H9 (cell line): ENCODE measurements around the gene PID1. TPM values are rescaled to one million over a fixed set of nuclear protein-coding genes. Genes with fewer than 3 reads are reported as not detected.

Source experiments
- DNase-seq: peaks from one replicate; pipeline ENCODE4 v3.0.0-alpha.2; 2017
- H2AFZ ChIP-seq: one replicate; pipeline ENCODE4 v1.6.1; 2013; ENCODE audit warnings: mild to moderate bottlenecking, low read length, control low read depth, moderate library complexity
- H2AK5ac ChIP-seq: 2 replicates; pipeline ENCODE4 v1.6.1; 2013; ENCODE audit warnings: low read length, control low read depth, mixed read lengths; ENCODE audit not compliant: insufficient read length
- H2BK120ac ChIP-seq: one replicate; pipeline ENCODE4 v1.6.1; 2013; ENCODE audit warnings: low read depth, mild to moderate bottlenecking, low read length, control low read depth, inconsistent platforms; ENCODE audit not compliant: poor library complexity, severe bottlenecking
- H2BK12ac ChIP-seq: 2 replicates; pipeline ENCODE4 v1.6.1; 2013; ENCODE audit warnings: low read length, control low read depth, mixed read lengths, low read depth; ENCODE audit not compliant: insufficient read length
- H2BK15ac ChIP-seq: 2 replicates; pipeline ENCODE4 v1.6.1; 2013; ENCODE audit warnings: low read depth, low read length, control low read depth
- H2BK20ac ChIP-seq: one replicate; pipeline ENCODE4 v1.6.1; 2013; ENCODE audit warnings: low read depth, mild to moderate bottlenecking, low read length, control low read depth, inconsistent platforms; ENCODE audit not compliant: poor library complexity, severe bottlenecking
- H2BK5ac ChIP-seq: 2 replicates; pipeline ENCODE4 v1.6.1; 2013; ENCODE audit warnings: low read length, control low read depth, mixed read lengths; ENCODE audit not compliant: insufficient read length
- H3K14ac ChIP-seq: 2 replicates; pipeline ENCODE4 v1.6.1; 2013; ENCODE audit warnings: low read length, control low read depth; ENCODE audit not compliant: insufficient read depth
- H3K18ac ChIP-seq: 2 replicates; pipeline ENCODE4 v1.6.1; 2013; ENCODE audit warnings: low read depth, mild to moderate bottlenecking, mixed read lengths, low read length, control low read depth; ENCODE audit not compliant: insufficient read length
- H3K23ac ChIP-seq: 2 replicates; pipeline ENCODE4 v1.6.1; 2013; ENCODE audit warnings: low read length, control low read depth, mixed read lengths, low read depth; ENCODE audit not compliant: insufficient read length
- H3K23me2 ChIP-seq: 2 replicates; pipeline ENCODE4 v1.6.1; 2013; ENCODE audit warnings: low read depth, mild to moderate bottlenecking, mixed read lengths, low read length, control low read depth; ENCODE audit not compliant: insufficient read length, poor library complexity, severe bottlenecking
- H3K27ac ChIP-seq: 2 replicates; pipeline ENCODE4 v1.5.1; 2013; ENCODE audit warnings: low read length, control low read depth, mixed read lengths, low read depth; ENCODE audit not compliant: insufficient read length
- H3K27me3 ChIP-seq: 2 replicates; pipeline ENCODE4 v1.6.1; 2013; ENCODE audit warnings: low read length, control low read depth, inconsistent platforms; ENCODE audit not compliant: insufficient read depth
- H3K4ac ChIP-seq: 2 replicates; pipeline ENCODE4 v1.6.1; 2013; ENCODE audit warnings: low read depth, mild to moderate bottlenecking, control low read depth, inconsistent platforms, low read length, moderate library complexity
- H3K4me1 ChIP-seq: 2 replicates; pipeline ENCODE4 v1.6.1; 2013; ENCODE audit warnings: low read length, control low read depth, inconsistent platforms; ENCODE audit not compliant: insufficient read depth
- H3K4me2 ChIP-seq: 2 replicates; pipeline ENCODE4 v1.6.1; 2013; ENCODE audit warnings: low read length, control low read depth, mixed read lengths; ENCODE audit not compliant: insufficient read length, insufficient read depth
- H3K56ac ChIP-seq: 2 replicates; pipeline ENCODE4 v1.6.1; 2013; ENCODE audit warnings: low read depth, mild to moderate bottlenecking, mixed read lengths, low read length, control low read depth; ENCODE audit not compliant: insufficient read length
- H3K79me1 ChIP-seq: 2 replicates; pipeline ENCODE4 v1.6.1; 2013; ENCODE audit warnings: low read depth, mild to moderate bottlenecking, moderate library complexity, low read length, control low read depth, inconsistent platforms; ENCODE audit not compliant: insufficient read depth, poor library complexity, severe bottlenecking
- H3K79me2 ChIP-seq: 2 replicates; pipeline ENCODE4 v1.6.1; 2013; ENCODE audit warnings: low read length, control low read depth, inconsistent platforms; ENCODE audit not compliant: insufficient read depth
- H3K9ac ChIP-seq: 2 replicates; pipeline ENCODE4 v1.6.1; 2013; ENCODE audit warnings: low read length, control low read depth, mixed read lengths; ENCODE audit not compliant: insufficient read length; ENCODE audit errors: extremely low read depth
- H3K9me3 ChIP-seq: one replicate; pipeline ENCODE4 v1.6.1; 2013; ENCODE audit warnings: low read depth, low read length, inconsistent platforms; ENCODE audit not compliant: control insufficient read depth
- H3T11ph ChIP-seq: one replicate; pipeline ENCODE4 v1.6.1; 2013; ENCODE audit warnings: mild to moderate bottlenecking, low read length, control low read depth, inconsistent platforms
- H4K20me1 ChIP-seq: one replicate; pipeline ENCODE4 v1.6.1; 2013; ENCODE audit not compliant: control insufficient read depth, insufficient read length, insufficient read depth
- H4K5ac ChIP-seq: 2 replicates; pipeline ENCODE4 v1.6.1; 2013; ENCODE audit warnings: low read depth, mild to moderate bottlenecking, mixed read lengths, low read length, control low read depth; ENCODE audit not compliant: insufficient read length
- H4K8ac ChIP-seq: replicated peaks from 2 replicates; pipeline ENCODE4 v1.6.1; 2013; ENCODE audit warnings: low read length, control low read depth, mixed read lengths, low read depth; ENCODE audit not compliant: insufficient read length
- H4K91ac ChIP-seq: 2 replicates; pipeline ENCODE4 v1.6.1; 2013; ENCODE audit warnings: low read depth, mild to moderate bottlenecking, moderate library complexity, mixed read lengths, low read length, control low read depth; ENCODE audit not compliant: insufficient read length
- H3K27ac Mint-ChIP-seq, 3 experiments: 2 replicates in 2 of 3; 3 replicates in 1 of 3; pipeline ENCODE4 v1.8.0; 2020 to 2021; ENCODE audit warnings: mixed read lengths in 3 of 3, mild to moderate bottlenecking in 1 of 3, moderate library complexity in 1 of 3
- H3K27me3 Mint-ChIP-seq: 2 replicates; pipeline ENCODE4 v1.8.0; 2021; ENCODE audit warnings: low read depth, mild to moderate bottlenecking, moderate library complexity, mixed read lengths
- H3K36me3 Mint-ChIP-seq, 3 experiments: 2 replicates in 2 of 3; 3 replicates in 1 of 3; pipeline ENCODE4 v1.8.0; 2020 to 2021; ENCODE audit warnings: low read depth in 3 of 3, mixed read lengths in 3 of 3; ENCODE audit not compliant: insufficient read depth in 1 of 3
- H3K4me1 Mint-ChIP-seq, 2 experiments: 2 replicates each; pipeline ENCODE4 v1.8.0; 2020; ENCODE audit warnings: mixed read lengths in 2 of 2
- H3K4me3 Mint-ChIP-seq, 2 experiments: 2 replicates in 1 of 2; 3 replicates in 1 of 2; pipeline ENCODE4 v1.8.0; 2020 to 2021; ENCODE audit warnings: mild to moderate bottlenecking in 2 of 2, mixed read lengths in 2 of 2, moderate library complexity in 1 of 2
- H3K9me3 Mint-ChIP-seq, 2 experiments: 2 replicates in 1 of 2; 3 replicates in 1 of 2; pipeline ENCODE4 v1.8.0; 2020; ENCODE audit warnings: mild to moderate bottlenecking in 2 of 2, mixed read lengths in 2 of 2, moderate library complexity in 1 of 2
- CTCF ChIP-seq: fragments of 200-600 bp; sonication (generic); conservative IDR thresholded peaks from 3 replicates; pipeline ENCODE4 v1.8.0; 2021; ENCODE audit warnings: antibody characterized with exemption, mild to moderate bottlenecking
- WGBS: extraction: QIAGEN DNeasy Blood & Tissue Kit; methylation state at CpG from one replicate; pipeline ENCODE4 v1.1.7; 2013; ENCODE audit warnings: missing lambda C conversion rate, low lambda C conversion rate, mixed read lengths; ENCODE audit not compliant: insufficient read length; ENCODE audit errors: extremely low coverage; 5-methylcytosine and 5-hydroxymethylcytosine counted together
- total RNA-seq: library from RNA; stranded (reverse); gene quantifications from 2 replicates; pipeline ENCODE4 v1.2.1, GENCODE V29; 2021

PID1 gene
- total RNA-seq, 1 experiment from 2014 or later = 1.4 TPM

GRCh38 chr2:229314117-229314516, 43.0 kb upstream of the PID1 start:
- no peaks in the 10 kb centered on the region for H3K79me2 ChIP-seq
- H3K23ac ChIP-seq = no peak overlapping the region
- H4K8ac ChIP-seq = no peak overlapping the region
- H3K9ac ChIP-seq = no peak overlapping the region
- no peak for TF ChIP-seq CTCF
- no peak overlapping the region for H3K4ac ChIP-seq
- H2BK5ac ChIP-seq = no peak overlapping the region
- H3K79me1 ChIP-seq = no peaks in the 10 kb centered on the region
- no peak overlapping the region for H3K18ac ChIP-seq
- H2AFZ ChIP-seq = no peak overlapping the region
- H2BK12ac ChIP-seq = no peak overlapping the region
- H3K4me1 ChIP-seq = no peaks in the 10 kb centered on the region
- H3K23me2 ChIP-seq = no peaks in the 10 kb centered on the region
- Mint-ChIP-seq H3K9me3 (no peaks in the 10 kb centered on the region; a peak in 1 of 5 replicates), H3K36me3 (no peaks in the 10 kb centered on the region), H3K27me3 (no peaks in the 10 kb centered on the region), H3K4me1 (no peaks in the 10 kb centered on the region), H3K27ac (no peak overlapping the region), H3K4me3 (no peak overlapping the region)
- H3K14ac ChIP-seq = no peak overlapping the region
- no CpG with 5 or more reads among the region's 5 CpGs for WGBS
- H2AK5ac ChIP-seq = no peak overlapping the region
- no peak overlapping the region for H4K91ac ChIP-seq
- H2BK120ac ChIP-seq = no peak overlapping the region
- no peaks in the 10 kb centered on the region for H4K20me1 ChIP-seq
- no peak overlapping the region for H4K5ac ChIP-seq
- H3T11ph ChIP-seq = no peak overlapping the region
- H3K9me3 ChIP-seq = no peaks in the 10 kb centered on the region
- no peak overlapping the region for H3K56ac ChIP-seq
- no peak overlapping the region for H2BK20ac ChIP-seq
- no peak overlapping the region for H3K27ac ChIP-seq
- no peak overlapping the region for H2BK15ac ChIP-seq
- no peak overlapping the region for H3K4me2 ChIP-seq
- no peaks in the 10 kb centered on the region for H3K27me3 ChIP-seq
- DNase-seq = no peak
